Neural cell (in vitro differentiated cells): Measurements from ENCODE around the gene HEYL. TPM values are rescaled to one million over a fixed set of nuclear protein-coding genes. Genes with fewer than 3 reads are reported as not detected.

ENCODE experiments used
- H2AFZ ChIP-seq: fragments of 200-600, 300-800 bp; sonication (generic), shearing (Covaris generic); 2 replicates; pipeline ENCODE4 v1.6.0; 2014; ENCODE audit warnings: low read depth, mild to moderate bottlenecking, antibody characterized with exemption, low read length, moderate library complexity
- H3F3A ChIP-seq: fragments of 200-600 bp; shearing (Covaris generic); 2 replicates; pipeline ENCODE4 v1.6.1; 2016; ENCODE audit warnings: mild to moderate bottlenecking, moderate library complexity, mixed read lengths, antibody characterized with exemption, low read length; ENCODE audit not compliant: insufficient read depth, poor library complexity, severe bottlenecking
- H3K27ac ChIP-seq: fragments of 200-600, 300-800 bp; sonication (generic), shearing (Covaris generic); 2 replicates; pipeline ENCODE4 v1.5.1; 2014; ENCODE audit warnings: mild to moderate bottlenecking, low read length, moderate library complexity
- H3K27me3 ChIP-seq: fragments of 300-800, 200-600 bp; sonication (generic), shearing (Covaris generic); 2 replicates; pipeline ENCODE4 v1.6.0; 2014; ENCODE audit warnings: mild to moderate bottlenecking, low read depth, low read length, moderate library complexity; ENCODE audit not compliant: insufficient read depth
- H3K36me3 ChIP-seq: fragments of 300-800, 200-600 bp; sonication (generic), shearing (Covaris generic); 2 replicates; pipeline ENCODE4 v1.5.1; 2014; ENCODE audit warnings: mild to moderate bottlenecking, antibody characterized with exemption, low read length, moderate library complexity; ENCODE audit not compliant: insufficient read depth
- H3K4me2 ChIP-seq: fragments of 300-800, 200-600 bp; sonication (generic), shearing (Covaris generic); 2 replicates; pipeline ENCODE4 v1.6.0; 2014; ENCODE audit warnings: mild to moderate bottlenecking, low read length
- H3K4me3 ChIP-seq: fragments of 300-800, 200-600 bp; sonication (generic), shearing (Covaris generic); 2 replicates; pipeline ENCODE4 v1.5.1; 2014; ENCODE audit warnings: mild to moderate bottlenecking, low read length, moderate library complexity
- H3K79me2 ChIP-seq: fragments of 200-600 bp; shearing (Covaris generic); replicated peaks from 2 replicates; pipeline ENCODE4 v1.6.0; 2014; ENCODE audit warnings: mild to moderate bottlenecking, low read length, moderate library complexity; ENCODE audit not compliant: insufficient read depth
- H3K9ac ChIP-seq: fragments of 300-800, 200-600 bp; sonication (generic), shearing (Covaris generic); 2 replicates; pipeline ENCODE4 v1.6.1; 2016; ENCODE audit warnings: mild to moderate bottlenecking, low read length, mixed read lengths
- H3K9me2 ChIP-seq: fragments of 200-600 bp; shearing (Covaris generic); 2 replicates; pipeline ENCODE4 v1.6.1; 2016; ENCODE audit warnings: mild to moderate bottlenecking, low read length, mixed read lengths; ENCODE audit not compliant: insufficient read depth
- H3K9me3 ChIP-seq: fragments of 200-600, 300-800 bp; sonication (generic), shearing (Covaris generic); 2 replicates; pipeline ENCODE4 v1.6.1; 2016; ENCODE audit warnings: mild to moderate bottlenecking, mixed run types, low read length, moderate library complexity, mixed read lengths
- H4K20me1 ChIP-seq: fragments of 200-600 bp; shearing (Covaris generic); 2 replicates; pipeline ENCODE4 v1.6.1; 2016; ENCODE audit warnings: mild to moderate bottlenecking, mixed run types; ENCODE audit not compliant: insufficient read depth
- EP300 ChIP-seq: fragments of 450-650 bp; conservative IDR thresholded peaks from 2 replicates; pipeline ENCODE4 v1.6.1; 2014; ENCODE audit warnings: antibody characterized with exemption, mild to moderate bottlenecking, moderate library complexity; ENCODE audit not compliant: poor library complexity, severe bottlenecking
- EZH2 ChIP-seq: fragments of 200-600, 300-800 bp; shearing (Covaris generic), sonication (generic); IDR thresholded peaks from 2 replicates; pipeline ENCODE4 v1.6.1; 2014; ENCODE audit warnings: antibody characterized with exemption, low read length, borderline replicate concordance, mild to moderate bottlenecking; ENCODE audit not compliant: insufficient read depth, poor library complexity, severe bottlenecking
- MXI1 ChIP-seq: fragments of 450-650 bp; conservative IDR thresholded peaks from 2 replicates; pipeline ENCODE4 v1.6.1; 2014; ENCODE audit warnings: antibody characterized with exemption, mild to moderate bottlenecking; ENCODE audit not compliant: poor library complexity, severe bottlenecking
- POLR2AphosphoS5 ChIP-seq: IDR thresholded peaks from 2 replicates; pipeline ENCODE4 v1.6.1; 2012
- RAD21 ChIP-seq: fragments of 450-650 bp; conservative IDR thresholded peaks from 2 replicates; pipeline ENCODE4 v1.6.1; 2014; ENCODE audit warnings: antibody characterized with exemption, mild to moderate bottlenecking, moderate library complexity
- SMC3 ChIP-seq: fragments of 450-650 bp; conservative IDR thresholded peaks from 2 replicates; pipeline ENCODE4 v1.6.1; 2014; ENCODE audit warnings: antibody characterized with exemption, mild to moderate bottlenecking, moderate library complexity; ENCODE audit not compliant: poor library complexity
- TAF1 ChIP-seq: IDR thresholded peaks from 2 replicates; pipeline ENCODE4 v1.6.1; 2012; ENCODE audit warnings: low read depth
- polyA plus RNA-seq: library from polyadenylated mRNA; depleted of rRNA; stranded (reverse); fragments of >200 nt; gene quantifications from 2 replicates; pipeline ENCODE4 v1.2.3, GENCODE V29; 2014
- TF ChIP-seq, protein P1 (sequence below): fragments of 450-650 bp; IDR thresholded peaks from 2 replicates; pipeline ENCODE4 v1.5.1; 2014; ENCODE audit warnings: antibody characterized with exemption, mild to moderate bottlenecking, moderate library complexity; ENCODE audit not compliant: poor library complexity, severe bottlenecking
- TF ChIP-seq, protein P2 (sequence below): IDR thresholded peaks from 2 replicates; pipeline ENCODE4 v1.6.1; 2012; ENCODE audit warnings: borderline replicate concordance

The HEYL gene
- polyA plus RNA-seq, 1 donor from 2014 or later: not detected

GRCh38 chr1:39677645-39678044 is 38.2 kb upstream of the HEYL start:
- no peaks in the 10 kb centered on the region for H3K79me2 ChIP-seq
- no peaks in the 10 kb centered on the region for H3K9me2 ChIP-seq
- no peak overlapping the region for H3K4me2 ChIP-seq
- no peak overlapping the region for H3K27ac ChIP-seq
- peaks cover 20% of the 10 kb centered on the region for H3K27me3 ChIP-seq
- H3K4me3 ChIP-seq: no peak overlapping the region
- no peak overlapping the region for H2AFZ ChIP-seq
- H3K36me3 ChIP-seq: peaks cover 14% of the 10 kb centered on the region
- no peaks in the 10 kb centered on the region for H3K9me3 ChIP-seq
- no peaks in the 10 kb centered on the region for H3F3A ChIP-seq
- no peaks in the 10 kb centered on the region for H4K20me1 ChIP-seq
- H3K9ac ChIP-seq: no peak overlapping the region
- TF ChIP-seq SMC3: no peak
- TF ChIP-seq POLR2AphosphoS5: no peak
- TF ChIP-seq RAD21: no peak
- no peak for TF ChIP-seq EZH2
- TF ChIP-seq, protein P1, sequence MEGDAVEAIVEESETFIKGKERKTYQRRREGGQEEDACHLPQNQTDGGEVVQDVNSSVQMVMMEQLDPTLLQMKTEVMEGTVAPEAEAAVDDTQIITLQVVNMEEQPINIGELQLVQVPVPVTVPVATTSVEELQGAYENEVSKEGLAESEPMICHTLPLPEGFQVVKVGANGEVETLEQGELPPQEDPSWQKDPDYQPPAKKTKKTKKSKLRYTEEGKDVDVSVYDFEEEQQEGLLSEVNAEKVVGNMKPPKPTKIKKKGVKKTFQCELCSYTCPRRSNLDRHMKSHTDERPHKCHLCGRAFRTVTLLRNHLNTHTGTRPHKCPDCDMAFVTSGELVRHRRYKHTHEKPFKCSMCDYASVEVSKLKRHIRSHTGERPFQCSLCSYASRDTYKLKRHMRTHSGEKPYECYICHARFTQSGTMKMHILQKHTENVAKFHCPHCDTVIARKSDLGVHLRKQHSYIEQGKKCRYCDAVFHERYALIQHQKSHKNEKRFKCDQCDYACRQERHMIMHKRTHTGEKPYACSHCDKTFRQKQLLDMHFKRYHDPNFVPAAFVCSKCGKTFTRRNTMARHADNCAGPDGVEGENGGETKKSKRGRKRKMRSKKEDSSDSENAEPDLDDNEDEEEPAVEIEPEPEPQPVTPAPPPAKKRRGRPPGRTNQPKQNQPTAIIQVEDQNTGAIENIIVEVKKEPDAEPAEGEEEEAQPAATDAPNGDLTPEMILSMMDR: no peak
- no peak for TF ChIP-seq TAF1
- TF ChIP-seq, protein P2, sequence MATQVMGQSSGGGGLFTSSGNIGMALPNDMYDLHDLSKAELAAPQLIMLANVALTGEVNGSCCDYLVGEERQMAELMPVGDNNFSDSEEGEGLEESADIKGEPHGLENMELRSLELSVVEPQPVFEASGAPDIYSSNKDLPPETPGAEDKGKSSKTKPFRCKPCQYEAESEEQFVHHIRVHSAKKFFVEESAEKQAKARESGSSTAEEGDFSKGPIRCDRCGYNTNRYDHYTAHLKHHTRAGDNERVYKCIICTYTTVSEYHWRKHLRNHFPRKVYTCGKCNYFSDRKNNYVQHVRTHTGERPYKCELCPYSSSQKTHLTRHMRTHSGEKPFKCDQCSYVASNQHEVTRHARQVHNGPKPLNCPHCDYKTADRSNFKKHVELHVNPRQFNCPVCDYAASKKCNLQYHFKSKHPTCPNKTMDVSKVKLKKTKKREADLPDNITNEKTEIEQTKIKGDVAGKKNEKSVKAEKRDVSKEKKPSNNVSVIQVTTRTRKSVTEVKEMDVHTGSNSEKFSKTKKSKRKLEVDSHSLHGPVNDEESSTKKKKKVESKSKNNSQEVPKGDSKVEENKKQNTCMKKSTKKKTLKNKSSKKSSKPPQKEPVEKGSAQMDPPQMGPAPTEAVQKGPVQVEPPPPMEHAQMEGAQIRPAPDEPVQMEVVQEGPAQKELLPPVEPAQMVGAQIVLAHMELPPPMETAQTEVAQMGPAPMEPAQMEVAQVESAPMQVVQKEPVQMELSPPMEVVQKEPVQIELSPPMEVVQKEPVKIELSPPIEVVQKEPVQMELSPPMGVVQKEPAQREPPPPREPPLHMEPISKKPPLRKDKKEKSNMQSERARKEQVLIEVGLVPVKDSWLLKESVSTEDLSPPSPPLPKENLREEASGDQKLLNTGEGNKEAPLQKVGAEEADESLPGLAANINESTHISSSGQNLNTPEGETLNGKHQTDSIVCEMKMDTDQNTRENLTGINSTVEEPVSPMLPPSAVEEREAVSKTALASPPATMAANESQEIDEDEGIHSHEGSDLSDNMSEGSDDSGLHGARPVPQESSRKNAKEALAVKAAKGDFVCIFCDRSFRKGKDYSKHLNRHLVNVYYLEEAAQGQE: no peak
- TF ChIP-seq MXI1: no peak
- no peak for TF ChIP-seq EP300

- TF ChIP-seq, protein P2: no peak
- TF ChIP-seq EZH2 (no peak), SMC3 (no peak), RAD21 (no peak), POLR2AphosphoS5 (no peak), TAF1 (no peak), EP300 (no peak), MXI1 (no peak)
- TF ChIP-seq, protein P1: no peak
- no peak overlapping the region for H3K9ac ChIP-seq
- no peak overlapping the region for H3K27ac ChIP-seq
- H3K9me2 ChIP-seq: no peaks in the 10 kb centered on the region
- H2AFZ ChIP-seq: no peak overlapping the region
- H3K4me3 ChIP-seq: no peak overlapping the region
- peaks cover 9% of the 10 kb centered on the region for H3K36me3 ChIP-seq
- peaks cover 20% of the 10 kb centered on the region for H3K27me3 ChIP-seq
- no peaks in the 10 kb centered on the region for H4K20me1 ChIP-seq
- no peaks in the 10 kb centered on the region for H3F3A ChIP-seq
- H3K4me2 ChIP-seq: no peak overlapping the region
- H3K79me2 ChIP-seq: no peaks in the 10 kb centered on the region
- H3K9me3 ChIP-seq: no peaks in the 10 kb centered on the region
Measured at GRCh38 chr1:39676948-39677548, 37.6 kb upstream of the HEYL start.
